ENCODE results near the gene TUT1.

DNA sequence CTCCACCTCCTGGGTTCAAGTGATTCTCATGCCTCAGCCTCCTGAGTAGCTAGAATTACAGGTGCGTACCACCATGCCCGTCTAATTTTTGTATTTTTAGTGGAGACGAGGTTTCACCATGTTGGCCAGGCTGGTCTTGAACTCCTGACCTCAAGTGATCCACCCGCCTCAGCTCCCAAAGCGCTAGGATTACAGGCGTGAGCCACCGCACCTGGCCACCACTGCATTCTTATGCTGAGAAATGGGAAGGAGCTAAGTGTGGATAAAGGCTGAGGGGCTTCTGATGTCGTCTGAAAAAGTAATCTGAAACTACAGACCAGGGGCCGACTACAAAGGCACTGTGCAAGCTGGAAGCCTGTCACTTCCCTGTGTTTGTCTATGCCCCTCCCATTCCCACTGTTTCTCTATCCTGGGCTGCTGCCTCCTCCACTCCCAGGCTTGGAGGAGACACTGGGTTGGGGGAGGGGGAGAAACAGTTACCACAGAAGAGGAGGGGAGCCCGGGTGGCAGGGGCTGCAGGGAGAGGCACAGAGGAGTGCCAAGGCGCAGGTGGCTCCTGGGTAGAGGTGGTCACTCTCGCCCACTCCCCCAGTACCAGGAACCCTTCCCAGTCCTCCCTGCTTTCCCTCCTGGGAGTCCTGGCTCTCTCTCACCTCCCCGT, 13.3 kb upstream of the TUT1 start:
- TF ChIP-seq, protein P1, sequence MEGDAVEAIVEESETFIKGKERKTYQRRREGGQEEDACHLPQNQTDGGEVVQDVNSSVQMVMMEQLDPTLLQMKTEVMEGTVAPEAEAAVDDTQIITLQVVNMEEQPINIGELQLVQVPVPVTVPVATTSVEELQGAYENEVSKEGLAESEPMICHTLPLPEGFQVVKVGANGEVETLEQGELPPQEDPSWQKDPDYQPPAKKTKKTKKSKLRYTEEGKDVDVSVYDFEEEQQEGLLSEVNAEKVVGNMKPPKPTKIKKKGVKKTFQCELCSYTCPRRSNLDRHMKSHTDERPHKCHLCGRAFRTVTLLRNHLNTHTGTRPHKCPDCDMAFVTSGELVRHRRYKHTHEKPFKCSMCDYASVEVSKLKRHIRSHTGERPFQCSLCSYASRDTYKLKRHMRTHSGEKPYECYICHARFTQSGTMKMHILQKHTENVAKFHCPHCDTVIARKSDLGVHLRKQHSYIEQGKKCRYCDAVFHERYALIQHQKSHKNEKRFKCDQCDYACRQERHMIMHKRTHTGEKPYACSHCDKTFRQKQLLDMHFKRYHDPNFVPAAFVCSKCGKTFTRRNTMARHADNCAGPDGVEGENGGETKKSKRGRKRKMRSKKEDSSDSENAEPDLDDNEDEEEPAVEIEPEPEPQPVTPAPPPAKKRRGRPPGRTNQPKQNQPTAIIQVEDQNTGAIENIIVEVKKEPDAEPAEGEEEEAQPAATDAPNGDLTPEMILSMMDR (IDR thresholded peaks at IDR 0.05): no peak
- no peak for TF ChIP-seq POLR2A (IDR thresholded peaks at IDR 0.05)
